SJCRH30 (cell line): Measurements from ENCODE around the gene UBTD1. TPM values are rescaled to one million over a fixed set of nuclear protein-coding genes. Genes with fewer than 3 reads are reported as not detected.
A peak's percentile ranks its signal among the peaks of the same experiment; 100 is the strongest.
"Not testable (repeated sequence)": the region's sequence is repeated elsewhere in the genome, so short reads cannot be mapped to it uniquely, and the experiment has no call there.

Source experiments
- DNase-seq, 2 experiments: peaks; one replicate each; pipeline ENCODE4 v3.0.0-alpha.2; 2015 to 2020
- H3K27ac ChIP-seq: fragments of 250-450 bp; sonication (Bioruptor Pico); 2 replicates; pipeline ENCODE4 v1.5.1; 2020; ENCODE audit warnings: mild to moderate bottlenecking, moderate library complexity
- H3K27me3 ChIP-seq: fragments of 250-450 bp; sonication (Bioruptor Pico); 2 replicates; pipeline ENCODE4 v1.5.1; 2020; ENCODE audit warnings: mild to moderate bottlenecking, moderate library complexity
- H3K36me3 ChIP-seq: fragments of 250-450 bp; sonication (Bioruptor Pico); 2 replicates; pipeline ENCODE4 v1.5.1; 2020; ENCODE audit warnings: mild to moderate bottlenecking, moderate library complexity
- H3K4me1 ChIP-seq: fragments of 250-450 bp; sonication (Bioruptor Pico); 2 replicates; pipeline ENCODE4 v1.5.1; 2020; ENCODE audit warnings: mild to moderate bottlenecking, moderate library complexity
- H3K4me3 ChIP-seq: fragments of 250-450 bp; sonication (Bioruptor Pico); 2 replicates; pipeline ENCODE4 v1.5.1; 2020; ENCODE audit warnings: mild to moderate bottlenecking, moderate library complexity
- H3K9me3 ChIP-seq: fragments of 250-450 bp; sonication (Bioruptor Pico); replicated peaks from 2 replicates; pipeline ENCODE4 v1.5.1; 2020; ENCODE audit warnings: mild to moderate bottlenecking, moderate library complexity
- total RNA-seq: library from RNA; depleted of rRNA; stranded (reverse); fragments of >200 nt; shearing (Covaris generic); gene quantifications from 2 replicates; pipeline ENCODE4 v1.2.3, GENCODE V29; 2014

UBTD1 gene
- total RNA-seq, 1 experiment from 2014 or later = 14.3 TPM

DNA sequence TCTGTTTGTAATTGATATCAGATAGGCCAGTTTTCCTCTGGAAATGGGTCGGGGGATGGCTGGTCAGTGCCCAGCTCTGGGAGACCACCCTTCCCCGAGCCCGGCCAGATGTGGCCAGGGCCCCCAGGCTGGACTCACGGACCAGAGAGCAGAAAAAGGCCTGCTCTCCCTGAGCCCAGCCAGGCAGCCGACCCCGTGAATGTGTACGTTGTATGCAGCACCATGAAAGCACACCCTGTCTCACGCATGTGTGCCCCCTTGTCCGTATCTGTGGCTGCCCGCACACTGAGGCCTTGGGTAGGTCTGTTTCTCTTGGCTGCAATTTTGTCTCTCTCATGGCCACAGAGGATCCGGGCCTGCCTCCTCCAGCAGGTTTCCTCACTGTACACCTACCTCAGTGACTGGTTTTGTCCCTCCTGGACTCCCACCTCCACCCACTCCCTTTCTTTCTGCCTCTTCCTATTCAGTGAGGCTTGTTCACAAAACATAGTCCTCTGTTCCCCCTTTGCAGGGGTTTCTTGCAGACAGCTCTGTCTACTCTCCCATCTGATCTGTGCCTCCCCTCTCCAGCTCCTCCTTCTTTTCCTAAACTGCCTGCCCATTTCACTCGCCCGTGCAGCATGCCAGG, 50.2 kb downstream of the UBTD1 start:
- Histone ChIP-seq H3K27ac (peak overlapping the region; percentile 85), H3K36me3 (no peaks in the 10 kb centered on the region), H3K9me3 (no peaks in the 10 kb centered on the region), H3K27me3 (no peaks in the 10 kb centered on the region), H3K4me1 (peaks cover 51% of the 10 kb centered on the region), H3K4me3 (no peak overlapping the region)
- no peak for DNase-seq

DNA sequence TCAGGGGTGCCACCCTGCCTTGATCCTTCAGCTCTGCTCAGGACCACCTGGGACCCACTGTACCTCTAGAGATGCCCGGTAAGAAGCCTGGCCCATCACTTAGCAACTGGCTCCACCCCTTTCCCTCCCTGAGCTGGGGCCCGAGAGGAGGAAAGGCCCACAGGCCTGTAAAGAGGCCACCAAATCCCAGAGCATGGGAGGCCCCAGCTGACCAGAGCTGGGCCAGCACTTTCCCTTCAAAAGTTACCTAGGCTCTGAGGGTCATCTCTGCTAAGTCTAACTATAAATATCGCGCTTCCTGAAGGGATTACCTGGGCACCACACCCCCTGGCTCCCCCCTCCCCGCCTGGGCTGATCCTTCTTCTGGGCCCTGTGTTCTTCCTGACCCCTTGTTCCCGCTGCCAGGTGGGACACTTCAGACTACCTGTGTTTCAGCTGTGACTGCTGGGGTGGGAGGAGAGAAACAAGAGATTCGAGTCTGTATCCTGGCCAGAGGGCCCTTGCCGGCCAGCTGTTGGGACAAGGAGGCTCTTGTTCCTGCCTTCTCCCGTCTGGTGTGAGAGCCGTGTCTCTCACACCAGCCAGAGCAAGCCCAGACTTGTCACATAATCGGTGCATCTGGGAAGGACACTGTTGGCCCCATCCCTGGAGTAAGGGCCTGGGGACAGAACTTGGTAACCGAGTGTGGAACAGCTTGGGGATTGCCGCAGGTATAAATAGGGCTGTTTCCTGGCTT, 51.0 kb downstream of the UBTD1 start:
- no peaks in the 10 kb centered on the region for H3K27me3 ChIP-seq
- H3K27ac ChIP-seq = peak overlapping the region; percentile 85
- H3K36me3 ChIP-seq = no peaks in the 10 kb centered on the region
- peak overlapping the region; percentile 5; the same call in 1 of the 2 replicates for H3K4me3 ChIP-seq
- H3K4me1 ChIP-seq = peaks cover 50% of the 10 kb centered on the region
- DNase-seq = peak; percentile 89 to 96
- no peaks in the 10 kb centered on the region for H3K9me3 ChIP-seq

DNA sequence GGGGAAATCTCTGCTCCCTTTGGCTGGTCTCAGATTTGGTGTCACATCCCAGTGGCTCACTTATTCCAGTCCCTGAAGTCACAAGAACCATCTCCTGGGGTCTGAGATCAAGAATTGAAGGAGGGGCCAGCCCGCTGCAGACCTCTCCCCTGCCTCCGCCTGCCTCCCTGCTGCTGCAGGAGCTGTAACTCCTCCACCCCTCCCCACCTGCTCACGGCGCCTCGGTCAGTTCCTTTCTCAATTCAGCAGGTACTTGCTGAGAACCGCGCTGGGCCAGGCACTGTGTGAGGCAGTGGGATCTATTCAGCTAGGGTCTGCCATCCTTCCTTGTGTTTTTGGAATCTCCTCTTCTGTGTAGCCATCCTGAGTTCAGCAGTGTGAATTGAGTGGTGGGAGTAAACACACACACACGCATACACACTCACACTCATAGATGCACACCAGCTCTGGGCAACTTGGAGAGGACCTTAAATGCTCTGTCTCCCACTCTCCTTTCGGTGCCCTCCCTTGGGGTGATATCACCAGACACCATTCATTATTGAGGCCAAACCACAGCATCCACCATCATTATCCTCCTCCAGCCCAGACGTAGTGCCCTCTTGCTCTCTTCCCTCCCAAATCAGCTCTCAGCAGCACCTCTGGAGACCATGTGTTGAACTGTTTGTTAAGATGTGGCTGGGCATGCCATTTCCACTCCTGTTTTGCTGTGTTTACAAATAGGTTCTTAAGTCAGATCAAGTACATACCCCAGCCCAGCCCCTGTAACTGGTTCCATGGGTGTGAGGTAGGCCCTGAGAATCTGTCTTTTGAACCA, 51.8 kb downstream of the UBTD1 start:
- Histone ChIP-seq H3K36me3 (no peaks in the 10 kb centered on the region), H3K4me1 (peaks cover 50% of the 10 kb centered on the region), H3K27ac (peak overlapping the region; percentile 85), H3K27me3 (no peaks in the 10 kb centered on the region), H3K9me3 (no peaks in the 10 kb centered on the region), H3K4me3 (peak overlapping the region; percentile 5; the same call in 1 of the 2 replicates)
- DNase-seq = peak in 1 of 2 experiments; percentile 55

DNA sequence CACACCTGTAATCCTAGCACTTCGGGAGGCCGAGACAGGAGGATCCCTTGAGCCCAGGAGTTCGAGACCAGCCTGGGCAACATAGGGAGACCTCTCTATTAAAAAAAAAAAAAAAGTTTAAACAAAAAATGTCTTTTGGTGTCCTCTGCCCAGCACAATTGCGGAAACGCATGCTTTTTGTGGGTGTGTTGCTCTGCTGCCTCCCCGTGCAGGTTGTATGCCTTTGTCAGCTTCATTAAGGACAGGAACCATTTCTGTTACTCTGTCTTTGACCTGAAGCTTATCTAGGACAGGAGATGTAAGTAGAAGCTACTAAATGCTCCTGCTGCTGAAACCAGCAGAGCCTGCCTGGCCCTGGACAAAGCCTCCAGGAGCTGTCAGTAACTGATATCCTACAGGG, 52.5 kb downstream of the UBTD1 start:
- no peaks in the 10 kb centered on the region for H3K36me3 ChIP-seq
- H3K4me3 ChIP-seq = no peak overlapping the region
- H3K9me3 ChIP-seq = no peaks in the 10 kb centered on the region
- DNase-seq = no peak
- no peaks in the 10 kb centered on the region for H3K27me3 ChIP-seq
- H3K27ac ChIP-seq = no peak overlapping the region
- H3K4me1 ChIP-seq = peaks cover 50% of the 10 kb centered on the region

DNA sequence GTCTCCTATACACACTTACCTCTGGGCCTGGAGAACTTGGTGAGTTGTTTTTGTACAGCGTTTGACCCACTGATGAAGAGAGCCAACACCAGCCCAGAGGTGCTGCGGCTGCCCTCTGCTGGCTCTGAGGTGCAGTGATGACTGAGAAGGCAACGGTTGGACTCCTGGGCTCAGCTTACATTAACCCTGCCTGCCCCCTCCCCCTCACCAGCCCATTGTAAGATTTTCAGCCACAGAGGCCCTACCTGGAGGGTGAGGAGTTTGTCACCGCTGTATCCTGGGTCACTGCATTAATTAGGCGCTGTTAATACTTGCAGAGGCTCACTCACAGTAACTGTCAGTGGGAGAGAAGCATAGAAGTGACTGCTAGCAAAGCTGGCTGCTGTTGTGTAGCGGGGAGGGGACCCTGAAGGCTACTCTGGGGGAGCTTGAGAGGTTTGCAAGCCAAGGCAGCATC, 54.9 kb downstream of the UBTD1 start:
- peak; percentile 72 to 86 for DNase-seq
- no peaks in the 10 kb centered on the region for H3K9me3 ChIP-seq
- H3K27ac ChIP-seq = no peak overlapping the region
- H3K36me3 ChIP-seq = no peaks in the 10 kb centered on the region
- H3K4me3 ChIP-seq = no peak overlapping the region
- H3K4me1 ChIP-seq = peaks cover 29% of the 10 kb centered on the region
- no peaks in the 10 kb centered on the region for H3K27me3 ChIP-seq

DNA sequence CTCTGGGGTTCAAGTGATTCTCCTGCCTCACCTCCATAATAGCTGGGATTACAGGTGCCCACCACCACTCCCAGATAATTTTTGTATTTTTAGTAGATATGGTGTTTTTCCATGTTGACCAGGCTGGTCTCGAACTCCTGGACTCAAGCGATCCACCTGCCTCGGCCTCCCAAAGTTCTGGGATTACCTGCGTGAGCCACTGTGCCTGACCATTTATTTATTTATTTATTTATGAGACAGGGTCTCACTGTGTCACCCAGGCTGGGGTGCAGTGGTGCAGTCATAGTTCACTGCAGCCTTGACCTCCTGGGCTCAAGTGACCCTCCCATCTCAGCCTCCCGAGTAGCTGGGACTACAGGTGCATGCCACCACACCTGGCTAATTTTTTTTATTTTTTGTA, 55.6 kb downstream of the UBTD1 start:
- not testable (repeated sequence) for DNase-seq

DNA sequence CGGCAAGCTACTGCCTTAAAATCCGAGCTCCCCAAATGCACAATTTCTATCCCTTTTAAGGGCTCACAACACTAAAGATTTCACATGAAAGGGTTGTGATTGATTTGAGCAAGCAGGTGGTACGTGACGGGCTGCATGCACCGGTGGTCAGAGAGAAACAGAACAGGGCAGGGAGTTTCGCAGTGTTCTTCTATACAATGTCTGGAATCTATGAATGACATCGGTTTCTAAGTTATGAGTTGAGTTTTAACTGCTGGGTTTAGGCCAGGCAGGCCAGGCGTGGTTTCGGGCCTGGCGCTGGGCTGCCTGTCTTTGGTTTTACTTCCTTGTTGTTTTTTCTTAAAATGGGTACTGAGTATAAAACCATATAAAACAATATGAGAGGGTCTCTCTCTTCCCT, 56.8 kb downstream of the UBTD1 start:
- not testable (repeated sequence) for H3K27ac ChIP-seq

More for the DNA sequence above, 55.6 kb downstream of the UBTD1 start:
- H3K27me3 ChIP-seq, H3K36me3 ChIP-seq, H3K4me3 ChIP-seq, H3K27ac ChIP-seq, H3K9me3 ChIP-seq: not testable (repeated sequence)
- H3K4me1 ChIP-seq = peaks cover 22% of the 10 kb centered on the region

GRCh38 chr10:97560731-97561381, 62.1 kb downstream of the UBTD1 start:
- H3K4me3 ChIP-seq, H3K4me1 ChIP-seq: not testable (repeated sequence)

More for the DNA sequence above, 56.8 kb downstream of the UBTD1 start:
- not testable (repeated sequence) for H3K4me3 ChIP-seq, H3K36me3 ChIP-seq, H3K9me3 ChIP-seq, DNase-seq, H3K27me3 ChIP-seq
- H3K4me1 ChIP-seq = peaks cover 11% of the 10 kb centered on the region

GRCh38 chr10:97561386-97562077, 62.8 kb downstream of the UBTD1 start:
- not testable (repeated sequence) for H3K36me3 ChIP-seq, DNase-seq, H3K4me3 ChIP-seq, H3K27me3 ChIP-seq, H3K27ac ChIP-seq, H3K9me3 ChIP-seq, H3K4me1 ChIP-seq

More at GRCh38 chr10:97560731-97561381, 62.1 kb downstream of the UBTD1 start:
- H3K36me3 ChIP-seq, H3K9me3 ChIP-seq, H3K27ac ChIP-seq, H3K27me3 ChIP-seq, DNase-seq: not testable (repeated sequence)

- H3K9me3 ChIP-seq, H3K27ac ChIP-seq, H3K4me3 ChIP-seq, H3K27me3 ChIP-seq, H3K4me1 ChIP-seq, DNase-seq, H3K36me3 ChIP-seq: not testable (repeated sequence)
Observed at GRCh38 chr10:97562329-97562728, 63.6 kb downstream of the UBTD1 start.

DNA sequence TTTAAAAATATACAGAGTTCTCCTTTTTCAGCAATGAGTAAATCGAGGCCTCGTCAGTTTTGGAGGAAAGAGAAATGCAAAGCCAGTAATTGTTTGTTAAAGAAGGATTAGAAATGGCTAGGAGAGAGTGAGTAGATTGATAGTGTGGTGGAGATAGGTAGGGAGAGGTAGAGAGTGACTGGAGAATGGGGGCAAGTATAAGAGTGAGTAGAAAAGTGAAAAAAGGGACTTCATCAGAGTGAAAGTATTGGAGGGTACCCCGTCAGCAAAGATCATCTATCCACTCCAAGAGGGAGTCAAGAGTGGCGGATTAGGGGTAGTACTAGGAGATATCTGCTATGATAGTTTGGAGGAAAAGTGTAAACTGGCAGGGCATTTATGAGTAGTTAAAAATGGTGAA, 64.6 kb downstream of the UBTD1 start:
- DNase-seq = no peak
- no peaks in the 10 kb centered on the region for H3K27me3 ChIP-seq
- H3K27ac ChIP-seq = no peak overlapping the region
- no peak overlapping the region for H3K4me3 ChIP-seq
- no peaks in the 10 kb centered on the region for H3K36me3 ChIP-seq
- peaks cover 5% of the 10 kb centered on the region; the same call in 1 of the 2 replicates for H3K9me3 ChIP-seq
- no peaks in the 10 kb centered on the region for H3K4me1 ChIP-seq

DNA sequence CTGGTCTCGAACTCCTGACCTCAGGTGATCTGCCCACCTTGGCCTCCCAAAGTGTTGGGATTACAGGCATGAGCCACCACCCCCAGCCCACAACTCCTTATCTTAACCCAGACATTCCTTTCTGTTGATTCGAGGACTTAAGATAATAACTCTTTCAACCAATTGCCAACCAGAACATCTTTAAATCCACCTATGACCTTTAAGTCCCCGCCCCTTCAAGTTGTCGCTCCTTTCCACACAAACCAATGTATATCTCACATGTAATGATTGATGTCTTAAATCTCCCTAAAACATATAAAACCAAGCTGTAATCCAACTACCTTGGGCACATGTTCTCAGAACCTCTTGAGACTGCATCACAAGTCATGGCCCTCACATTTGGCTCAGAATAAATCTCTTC, 66.1 kb downstream of the UBTD1 start:
- Histone ChIP-seq H3K4me3 (no peak overlapping the region), H3K9me3 (peaks cover 5% of the 10 kb centered on the region; the same call in 1 of the 2 replicates), H3K27ac (no peak overlapping the region)

DNA sequence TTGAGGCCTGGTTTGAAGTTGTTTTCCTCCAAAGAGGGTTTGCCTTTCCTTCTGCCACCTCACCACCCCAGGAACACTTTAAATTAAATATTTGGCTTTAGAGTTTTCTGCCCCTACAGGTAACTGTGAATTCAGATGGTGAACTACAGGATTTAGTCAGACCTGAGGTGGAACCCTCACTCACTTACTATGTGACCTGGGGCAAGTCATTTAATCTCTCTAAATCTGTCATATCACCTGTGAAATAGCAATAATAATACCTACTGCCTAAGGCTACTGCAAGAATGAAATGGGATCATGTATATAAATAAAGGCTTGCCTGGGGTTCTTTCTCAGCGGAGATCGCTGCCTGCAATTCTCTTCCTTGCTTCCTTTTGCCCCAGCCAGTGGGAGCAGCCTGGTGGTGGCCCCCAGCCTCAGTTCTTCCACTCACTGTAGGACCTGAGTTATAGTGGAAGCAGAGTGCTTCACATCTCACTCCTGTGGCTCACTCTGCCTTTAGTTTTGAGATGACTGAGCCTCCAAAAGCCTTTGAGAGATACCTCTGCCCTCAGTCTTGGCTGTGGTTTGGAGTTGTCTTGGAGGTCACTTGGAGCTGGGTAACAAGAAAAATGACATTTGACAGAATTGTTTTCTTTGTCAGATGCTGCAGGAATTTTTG, 67.7 kb downstream of the UBTD1 start:
- H3K4me1 ChIP-seq = peaks cover 16% of the 10 kb centered on the region

More for the DNA sequence above, 66.1 kb downstream of the UBTD1 start:
- Histone ChIP-seq H3K36me3 (no peaks in the 10 kb centered on the region), H3K27me3 (no peaks in the 10 kb centered on the region), H3K4me1 (peaks cover under 1% of the 10 kb centered on the region)
- no peak for DNase-seq

More for the DNA sequence above, 67.7 kb downstream of the UBTD1 start:
- no peak overlapping the region for H3K4me3 ChIP-seq
- DNase-seq = no peak
- no peaks in the 10 kb centered on the region for H3K36me3 ChIP-seq
- H3K27ac ChIP-seq = no peak overlapping the region
- H3K27me3 ChIP-seq = no peaks in the 10 kb centered on the region
- H3K9me3 ChIP-seq = peaks cover 5% of the 10 kb centered on the region; the same call in 1 of the 2 replicates
